Liver (tissue), 9 donors: Measurements from ENCODE around the gene SFMBT2. TPM values are rescaled to one million over a fixed set of nuclear protein-coding genes. Genes with fewer than 3 reads are reported as not detected.

Experiments
- DNase-seq: peaks from one replicate; pipeline ENCODE4 v3.0.0-alpha.2; 2017; ENCODE audit warnings: low spot score
- H3K27ac ChIP-seq, 2 donors: one replicate each; pipeline ENCODE4 v1.7.0; 2013; ENCODE audit warnings: inconsistent platforms in 2 of 2, low read length in 2 of 2, control low read depth in 1 of 2, low read depth in 1 of 2, mild to moderate bottlenecking in 1 of 2
- H3K27me3 ChIP-seq, 4 donors: one replicate each; pipeline versions ENCODE4 v1.6.1 to v1.7.0; 2013; ENCODE audit warnings: low read length in 3 of 4, inconsistent platforms in 1 of 4, mild to moderate bottlenecking in 1 of 4, moderate library complexity in 1 of 4; ENCODE audit not compliant: control insufficient read depth in 4 of 4, insufficient read depth in 4 of 4
- H3K36me3 ChIP-seq, 4 donors: one replicate each; pipeline versions ENCODE4 v1.6.1 to v1.7.0; 2013; ENCODE audit warnings: low read length in 3 of 4, mild to moderate bottlenecking in 3 of 4, low read depth in 1 of 4, moderate library complexity in 1 of 4; ENCODE audit not compliant: control insufficient read depth in 4 of 4, insufficient read depth in 3 of 4
- H3K4me1 ChIP-seq, 4 donors: one replicate each; pipeline versions ENCODE4 v1.6.1 to v1.7.0; 2013; ENCODE audit warnings: low read length in 3 of 4, mild to moderate bottlenecking in 3 of 4, moderate library complexity in 1 of 4; ENCODE audit not compliant: control insufficient read depth in 4 of 4, insufficient read depth in 4 of 4
- H3K4me3 ChIP-seq, 3 donors: one replicate each; pipeline versions ENCODE4 v1.6.1 to v1.7.0; 2013; ENCODE audit warnings: low read length in 3 of 3, control low read depth in 1 of 3, low read depth in 1 of 3, mild to moderate bottlenecking in 1 of 3
- H3K9ac ChIP-seq, 2 donors: one replicate each; pipeline ENCODE4 v1.7.0; 2013; ENCODE audit warnings: low read length in 2 of 2, mild to moderate bottlenecking in 2 of 2, moderate library complexity in 2 of 2, control low read depth in 1 of 2, low read depth in 1 of 2
- H3K9me3 ChIP-seq, 4 donors: one replicate each; pipeline versions ENCODE4 v1.6.1 to v1.7.0; 2013; ENCODE audit warnings: low read length in 3 of 4; ENCODE audit not compliant: control insufficient read depth in 4 of 4
- EGR1 ChIP-seq, 2 donors: IDR thresholded peaks; 2 replicates each; pipeline ENCODE4 v1.6.1; 2016 to 2018; ENCODE audit warnings: antibody characterized with exemption in 2 of 2, low read depth in 2 of 2
- FOXA1 ChIP-seq: IDR thresholded peaks from 2 replicates; pipeline ENCODE4 v1.6.1; 2016; ENCODE audit warnings: antibody characterized with exemption
- FOXA2 ChIP-seq: IDR thresholded peaks from 2 replicates; pipeline ENCODE4 v1.6.1; 2016; ENCODE audit warnings: antibody characterized with exemption
- GABPA ChIP-seq, 2 donors: IDR thresholded peaks in 1 of 2; conservative IDR thresholded peaks in 1 of 2; 2 replicates each; pipeline ENCODE4 v1.6.1; 2016; ENCODE audit warnings: antibody characterized with exemption in 2 of 2, mild to moderate bottlenecking in 1 of 2, moderate library complexity in 1 of 2
- HNF4A ChIP-seq, 2 donors: conservative IDR thresholded peaks; 2 replicates each; pipeline ENCODE4 v1.6.1; 2016; ENCODE audit warnings: antibody characterized with exemption in 2 of 2, mild to moderate bottlenecking in 2 of 2
- HNF4G ChIP-seq: IDR thresholded peaks from 2 replicates; pipeline ENCODE4 v1.6.1; 2016; ENCODE audit warnings: antibody characterized with exemption
- JUND ChIP-seq, 2 donors: IDR thresholded peaks; 2 replicates each; pipeline ENCODE4 v1.6.1; 2016; ENCODE audit warnings: antibody characterized with exemption in 2 of 2
- NR2F2 ChIP-seq: IDR thresholded peaks from 2 replicates; pipeline ENCODE4 v1.6.1; 2016; ENCODE audit warnings: antibody characterized with exemption
- RAD21 ChIP-seq, 2 donors: IDR thresholded peaks; 2 replicates each; pipeline ENCODE4 v1.6.1; 2016; ENCODE audit warnings: antibody characterized with exemption in 2 of 2, mild to moderate bottlenecking in 2 of 2
- RXRA ChIP-seq, 2 donors: IDR thresholded peaks; 2 replicates each; pipeline ENCODE4 v1.6.1; 2017 to 2018; ENCODE audit warnings: antibody characterized with exemption in 2 of 2, mild to moderate bottlenecking in 1 of 2
- SP1 ChIP-seq: IDR thresholded peaks from 2 replicates; pipeline ENCODE4 v1.6.1; 2018; ENCODE audit warnings: antibody characterized with exemption, mild to moderate bottlenecking
- TAF1 ChIP-seq: conservative IDR thresholded peaks from 2 replicates; pipeline ENCODE4 v1.6.1; 2016; ENCODE audit warnings: antibody characterized with exemption, mild to moderate bottlenecking
- YY1 ChIP-seq: IDR thresholded peaks from 2 replicates; pipeline ENCODE4 v1.6.1; 2016; ENCODE audit warnings: antibody characterized with exemption, mild to moderate bottlenecking
- WGBS: extraction: QIAGEN DNeasy Blood & Tissue Kit; methylation state at CpG from one replicate; pipeline ENCODE4 v1.1.7; 2013; 5-methylcytosine and 5-hydroxymethylcytosine counted together
- polyA plus RNA-seq, 2 donors: library from polyadenylated mRNA; stranded (reverse) in 1 of 2; unstranded in 1 of 2; fragments of 200-250 nt in 1 of 2; fragments of >200 nt in 1 of 2; fragmentation: Nextera tagmentation in 1 of 2; extraction: Ambion mirVana in 1 of 2; gene quantifications; one replicate each; pipeline versions ENCODE4 v1.2.1 to v1.2.3, GENCODE V29; 2013 to 2015
- total RNA-seq, 2 donors: library from RNA; depleted of rRNA; stranded (reverse); fragments of >200 nt; gene quantifications; one replicate each; pipeline ENCODE4 v1.2.3, GENCODE V29; 2014
- TF ChIP-seq, protein P1 (sequence below): IDR thresholded peaks from 2 replicates; pipeline ENCODE4 v1.6.1; 2016; ENCODE audit warnings: antibody characterized with exemption
- TF ChIP-seq, protein P2 (sequence below): IDR thresholded peaks from 2 replicates; pipeline ENCODE4 v1.6.1; 2016; ENCODE audit warnings: antibody characterized with exemption
- TF ChIP-seq, protein P3 (sequence below): fragments of 150-350 bp; IDR thresholded peaks from 2 replicates; pipeline ENCODE4 v1.5.1; 2017; ENCODE audit warnings: improper control_type of control experiment, low read depth, low read length; ENCODE audit not compliant: missing input control
- TF ChIP-seq, protein P4 (sequence below): IDR thresholded peaks from 2 replicates; pipeline ENCODE4 v1.6.1; 2016; ENCODE audit warnings: antibody characterized with exemption
- TF ChIP-seq, protein P5 (sequence below): IDR thresholded peaks from 2 replicates; pipeline ENCODE4 v1.6.1; 2016; ENCODE audit warnings: antibody characterized with exemption, mild to moderate bottlenecking
- donor health status: healthy.
- donor health status: healthy.
- donor health status: healthy.
- donor health status: healthy.
- donor health status: healthy.

Gene SFMBT2
- total and polyA plus RNA-seq, 4 donors = 0.46 to 2.8 (median 1.5) TPM

DNA sequence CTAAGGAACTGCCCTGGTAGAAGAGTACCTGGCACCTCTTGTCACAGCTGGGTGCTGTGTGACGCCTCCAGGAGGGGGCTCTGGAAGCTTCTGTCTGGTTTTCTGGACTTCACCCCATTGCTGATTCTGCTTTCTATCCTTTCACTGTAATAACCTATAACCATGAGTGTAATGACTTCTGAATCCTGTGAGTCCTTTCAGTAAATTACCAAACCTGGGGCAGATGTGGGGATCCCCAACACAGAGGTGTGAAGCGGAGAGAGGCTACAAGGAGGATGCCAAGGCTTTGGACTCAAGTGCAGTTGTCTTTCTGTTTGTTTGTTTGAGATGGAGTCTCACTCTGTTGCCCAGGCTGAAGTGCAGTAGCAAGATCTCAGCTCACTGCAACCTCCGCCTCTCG, 143.7 kb downstream of the SFMBT2 start:
- H3K9ac ChIP-seq = no peak overlapping the region
- no peaks in the 10 kb centered on the region for H3K27me3 ChIP-seq
- 79% methylated on average over 4 of the region's 4 CpGs for WGBS
- H3K4me1 ChIP-seq = no peaks in the 10 kb centered on the region
- DNase-seq = no peak
- H3K27ac ChIP-seq = no peak overlapping the region
- H3K9me3 ChIP-seq = no peaks in the 10 kb centered on the region
- no peak overlapping the region for H3K4me3 ChIP-seq
- TF ChIP-seq YY1 (no peak), HNF4G (no peak), JUND (IDR thresholded peaks at IDR 0.05) (no peak), RXRA (IDR thresholded peaks at IDR 0.05) (no peak)
- TF ChIP-seq, protein P1, sequence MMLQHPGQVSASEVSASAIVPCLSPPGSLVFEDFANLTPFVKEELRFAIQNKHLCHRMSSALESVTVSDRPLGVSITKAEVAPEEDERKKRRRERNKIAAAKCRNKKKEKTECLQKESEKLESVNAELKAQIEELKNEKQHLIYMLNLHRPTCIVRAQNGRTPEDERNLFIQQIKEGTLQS = no peak
- no peaks in the 10 kb centered on the region for H3K36me3 ChIP-seq

DNA sequence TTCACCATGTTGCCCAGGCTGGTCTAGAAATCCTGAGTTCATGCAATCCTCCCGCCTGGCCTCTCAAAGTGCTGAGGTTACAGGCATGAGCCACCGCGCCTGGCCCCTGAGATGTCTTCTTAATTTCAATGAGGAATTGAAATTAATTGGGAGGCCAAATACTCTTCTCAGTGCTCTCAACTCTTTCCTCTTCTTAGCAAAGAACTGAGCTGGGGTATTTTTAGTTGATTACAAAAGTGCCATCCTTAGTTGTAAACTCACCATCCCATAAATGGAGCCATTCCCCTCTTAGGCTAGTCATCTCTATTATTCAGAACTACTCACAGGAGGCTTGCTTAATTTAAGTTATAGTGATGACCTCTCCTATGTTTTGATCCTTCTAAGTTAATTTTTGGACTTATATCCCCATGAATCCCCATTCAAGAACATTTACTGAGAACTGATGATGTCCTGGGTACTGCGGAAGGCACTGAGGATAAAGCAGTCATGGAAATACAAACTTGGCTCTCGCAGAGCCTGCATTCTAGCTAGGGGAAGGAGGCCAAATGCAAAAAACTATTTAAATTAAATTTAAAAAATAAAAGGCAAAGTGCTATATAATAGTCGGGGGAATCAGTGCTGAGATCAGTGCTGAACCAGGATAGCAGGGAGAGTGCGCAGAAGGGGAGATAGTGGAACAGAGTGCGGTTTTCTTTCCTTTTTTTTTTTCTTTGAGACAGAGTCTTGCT, 145.3 kb downstream of the SFMBT2 start:
- H3K9ac ChIP-seq = no peak overlapping the region
- no peak overlapping the region for H3K4me3 ChIP-seq
- TF ChIP-seq TAF1 (no peak), RAD21 (IDR thresholded peaks at IDR 0.05) (no peak), HNF4G (no peak), NR2F2 (no peak), FOXA1 (no peak), GABPA (IDR thresholded peaks at IDR 0.05 in 1 of 2, conservative IDR thresholded peaks at IDR 0.05 in 1 of 2) (no peak), FOXA2 (no peak), SP1 (no peak)
- TF ChIP-seq, protein P2, sequence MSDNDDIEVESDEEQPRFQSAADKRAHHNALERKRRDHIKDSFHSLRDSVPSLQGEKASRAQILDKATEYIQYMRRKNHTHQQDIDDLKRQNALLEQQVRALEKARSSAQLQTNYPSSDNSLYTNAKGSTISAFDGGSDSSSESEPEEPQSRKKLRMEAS = no peak
- DNase-seq = no peak
- H3K27ac ChIP-seq = no peak overlapping the region
- no peaks in the 10 kb centered on the region for H3K4me1 ChIP-seq
- no peaks in the 10 kb centered on the region for H3K9me3 ChIP-seq
- no peaks in the 10 kb centered on the region for H3K36me3 ChIP-seq
- H3K27me3 ChIP-seq = no peaks in the 10 kb centered on the region
- WGBS = 94% methylated on average over 8 of the region's 8 CpGs

DNA sequence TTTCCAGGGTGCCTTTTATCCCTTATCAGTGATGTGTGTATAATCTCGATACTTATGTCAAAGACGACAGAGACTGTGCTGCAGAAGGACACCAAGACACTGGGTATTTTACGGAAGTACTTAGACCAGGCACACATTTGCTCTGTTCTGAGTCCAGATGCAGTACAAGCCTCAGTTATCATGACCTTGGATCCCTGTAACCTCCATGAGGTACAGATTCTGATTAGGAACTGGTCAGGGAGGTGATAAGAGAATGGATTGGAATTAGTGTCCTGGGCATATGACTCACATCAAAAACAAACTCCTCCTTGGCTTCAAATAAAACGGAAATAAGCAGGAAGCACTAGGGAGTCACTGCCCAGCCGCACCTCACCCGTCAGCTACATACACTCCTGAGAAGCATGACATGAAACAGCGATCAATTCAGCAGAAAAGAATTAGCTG, 146.5 kb downstream of the SFMBT2 start:
- WGBS = 67% methylated on average over 7 of the region's 7 CpGs
- DNase-seq = no peak
- H3K4me3 ChIP-seq = no peak overlapping the region

More for the DNA sequence above, 146.5 kb downstream of the SFMBT2 start:
- TF ChIP-seq, protein P3, sequence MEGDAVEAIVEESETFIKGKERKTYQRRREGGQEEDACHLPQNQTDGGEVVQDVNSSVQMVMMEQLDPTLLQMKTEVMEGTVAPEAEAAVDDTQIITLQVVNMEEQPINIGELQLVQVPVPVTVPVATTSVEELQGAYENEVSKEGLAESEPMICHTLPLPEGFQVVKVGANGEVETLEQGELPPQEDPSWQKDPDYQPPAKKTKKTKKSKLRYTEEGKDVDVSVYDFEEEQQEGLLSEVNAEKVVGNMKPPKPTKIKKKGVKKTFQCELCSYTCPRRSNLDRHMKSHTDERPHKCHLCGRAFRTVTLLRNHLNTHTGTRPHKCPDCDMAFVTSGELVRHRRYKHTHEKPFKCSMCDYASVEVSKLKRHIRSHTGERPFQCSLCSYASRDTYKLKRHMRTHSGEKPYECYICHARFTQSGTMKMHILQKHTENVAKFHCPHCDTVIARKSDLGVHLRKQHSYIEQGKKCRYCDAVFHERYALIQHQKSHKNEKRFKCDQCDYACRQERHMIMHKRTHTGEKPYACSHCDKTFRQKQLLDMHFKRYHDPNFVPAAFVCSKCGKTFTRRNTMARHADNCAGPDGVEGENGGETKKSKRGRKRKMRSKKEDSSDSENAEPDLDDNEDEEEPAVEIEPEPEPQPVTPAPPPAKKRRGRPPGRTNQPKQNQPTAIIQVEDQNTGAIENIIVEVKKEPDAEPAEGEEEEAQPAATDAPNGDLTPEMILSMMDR = no peak
- TF ChIP-seq HNF4A (conservative IDR thresholded peaks at IDR 0.05) = no peak
- TF ChIP-seq, protein P1 = no peak
- TF ChIP-seq, protein P2 = no peak
- no peak for TF ChIP-seq JUND (IDR thresholded peaks at IDR 0.05)
- TF ChIP-seq HNF4G = no peak
- TF ChIP-seq, protein P4, sequence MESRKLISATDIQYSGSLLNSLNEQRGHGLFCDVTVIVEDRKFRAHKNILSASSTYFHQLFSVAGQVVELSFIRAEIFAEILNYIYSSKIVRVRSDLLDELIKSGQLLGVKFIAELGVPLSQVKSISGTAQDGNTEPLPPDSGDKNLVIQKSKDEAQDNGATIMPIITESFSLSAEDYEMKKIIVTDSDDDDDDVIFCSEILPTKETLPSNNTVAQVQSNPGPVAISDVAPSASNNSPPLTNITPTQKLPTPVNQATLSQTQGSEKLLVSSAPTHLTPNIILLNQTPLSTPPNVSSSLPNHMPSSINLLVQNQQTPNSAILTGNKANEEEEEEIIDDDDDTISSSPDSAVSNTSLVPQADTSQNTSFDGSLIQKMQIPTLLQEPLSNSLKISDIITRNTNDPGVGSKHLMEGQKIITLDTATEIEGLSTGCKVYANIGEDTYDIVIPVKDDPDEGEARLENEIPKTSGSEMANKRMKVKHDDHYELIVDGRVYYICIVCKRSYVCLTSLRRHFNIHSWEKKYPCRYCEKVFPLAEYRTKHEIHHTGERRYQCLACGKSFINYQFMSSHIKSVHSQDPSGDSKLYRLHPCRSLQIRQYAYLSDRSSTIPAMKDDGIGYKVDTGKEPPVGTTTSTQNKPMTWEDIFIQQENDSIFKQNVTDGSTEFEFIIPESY = no peak
- TF ChIP-seq EGR1 (IDR thresholded peaks at IDR 0.05; ENCODE audit: low read depth in 2 of 2) = no peak
- TF ChIP-seq FOXA1 = no peak
- no peak for TF ChIP-seq GABPA (IDR thresholded peaks at IDR 0.05 in 1 of 2, conservative IDR thresholded peaks at IDR 0.05 in 1 of 2)
- TF ChIP-seq YY1 = no peak
- no peak for TF ChIP-seq RAD21 (IDR thresholded peaks at IDR 0.05)
- no peak for TF ChIP-seq FOXA2
- TF ChIP-seq NR2F2 = no peak
- TF ChIP-seq SP1 = no peak
- TF ChIP-seq, protein P5, sequence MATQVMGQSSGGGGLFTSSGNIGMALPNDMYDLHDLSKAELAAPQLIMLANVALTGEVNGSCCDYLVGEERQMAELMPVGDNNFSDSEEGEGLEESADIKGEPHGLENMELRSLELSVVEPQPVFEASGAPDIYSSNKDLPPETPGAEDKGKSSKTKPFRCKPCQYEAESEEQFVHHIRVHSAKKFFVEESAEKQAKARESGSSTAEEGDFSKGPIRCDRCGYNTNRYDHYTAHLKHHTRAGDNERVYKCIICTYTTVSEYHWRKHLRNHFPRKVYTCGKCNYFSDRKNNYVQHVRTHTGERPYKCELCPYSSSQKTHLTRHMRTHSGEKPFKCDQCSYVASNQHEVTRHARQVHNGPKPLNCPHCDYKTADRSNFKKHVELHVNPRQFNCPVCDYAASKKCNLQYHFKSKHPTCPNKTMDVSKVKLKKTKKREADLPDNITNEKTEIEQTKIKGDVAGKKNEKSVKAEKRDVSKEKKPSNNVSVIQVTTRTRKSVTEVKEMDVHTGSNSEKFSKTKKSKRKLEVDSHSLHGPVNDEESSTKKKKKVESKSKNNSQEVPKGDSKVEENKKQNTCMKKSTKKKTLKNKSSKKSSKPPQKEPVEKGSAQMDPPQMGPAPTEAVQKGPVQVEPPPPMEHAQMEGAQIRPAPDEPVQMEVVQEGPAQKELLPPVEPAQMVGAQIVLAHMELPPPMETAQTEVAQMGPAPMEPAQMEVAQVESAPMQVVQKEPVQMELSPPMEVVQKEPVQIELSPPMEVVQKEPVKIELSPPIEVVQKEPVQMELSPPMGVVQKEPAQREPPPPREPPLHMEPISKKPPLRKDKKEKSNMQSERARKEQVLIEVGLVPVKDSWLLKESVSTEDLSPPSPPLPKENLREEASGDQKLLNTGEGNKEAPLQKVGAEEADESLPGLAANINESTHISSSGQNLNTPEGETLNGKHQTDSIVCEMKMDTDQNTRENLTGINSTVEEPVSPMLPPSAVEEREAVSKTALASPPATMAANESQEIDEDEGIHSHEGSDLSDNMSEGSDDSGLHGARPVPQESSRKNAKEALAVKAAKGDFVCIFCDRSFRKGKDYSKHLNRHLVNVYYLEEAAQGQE = no peak
- TF ChIP-seq RXRA (IDR thresholded peaks at IDR 0.05) = no peak
- no peak for TF ChIP-seq TAF1
- Histone ChIP-seq H3K4me1 (no peaks in the 10 kb centered on the region), H3K9me3 (no peaks in the 10 kb centered on the region), H3K27me3 (no peaks in the 10 kb centered on the region), H3K27ac (no peak overlapping the region), H3K36me3 (no peaks in the 10 kb centered on the region), H3K9ac (no peak overlapping the region)
